MM.1S (cell line): ENCODE data around the gene GPC3.

Experiments
- DNase-seq: peaks from one replicate; pipeline ENCODE4 v3.0.0-alpha.2; 2015
- H2AFZ ChIP-seq: fragments of 300-600 bp; sonication (generic); 2 replicates; pipeline ENCODE4 v1.6.0; 2016; ENCODE audit warnings: antibody characterized with exemption, low read length
- H3F3A ChIP-seq: fragments of 300-600 bp; sonication (generic); 2 replicates; pipeline ENCODE4 v1.6.1; 2016; ENCODE audit warnings: mild to moderate bottlenecking, antibody characterized with exemption, low read length, moderate library complexity, mixed read lengths; ENCODE audit not compliant: insufficient read depth
- H3K27ac ChIP-seq: fragments of 300-600 bp; sonication (generic); 2 replicates; pipeline ENCODE4 v1.5.1; 2016; ENCODE audit warnings: mild to moderate bottlenecking, low read length
- H3K27me3 ChIP-seq: fragments of 300-600 bp; sonication (generic); replicated peaks from 2 replicates; pipeline ENCODE4 v1.6.0; 2016; ENCODE audit warnings: low read length; ENCODE audit not compliant: insufficient read depth
- H3K36me3 ChIP-seq: fragments of 300-600 bp; sonication (generic); replicated peaks from 2 replicates; pipeline ENCODE4 v1.6.1; 2016; ENCODE audit warnings: mild to moderate bottlenecking, low read length, mixed read lengths; ENCODE audit not compliant: insufficient read depth
- H3K4me1 ChIP-seq: fragments of 300-600 bp; sonication (generic); 2 replicates; pipeline ENCODE4 v1.6.1; 2016; ENCODE audit warnings: low read length, mixed read lengths
- H3K4me2 ChIP-seq: fragments of 300-600 bp; sonication (generic); 2 replicates; pipeline ENCODE4 v1.6.0; 2016; ENCODE audit warnings: low read depth, low read length
- H3K4me3 ChIP-seq: fragments of 300-600 bp; sonication (generic); 2 replicates; pipeline ENCODE4 v1.5.1; 2016; ENCODE audit warnings: low read length, mixed read lengths
- H3K79me2 ChIP-seq: fragments of 300-600 bp; sonication (generic); 2 replicates; pipeline ENCODE4 v1.6.1; 2016; ENCODE audit warnings: mixed run types, low read length, mixed read lengths
- H3K9ac ChIP-seq: fragments of 300-600 bp; sonication (generic); 2 replicates; pipeline ENCODE4 v1.6.1; 2016; ENCODE audit warnings: low read length, mixed read lengths
- H3K9me2 ChIP-seq: fragments of 300-600 bp; sonication (generic); replicated peaks from 2 replicates; pipeline ENCODE4 v1.6.1; 2016; ENCODE audit warnings: mild to moderate bottlenecking, low read length, mixed read lengths; ENCODE audit not compliant: insufficient read depth
- H3K9me3 ChIP-seq: fragments of 300-600 bp; sonication (generic); replicated peaks from 2 replicates; pipeline ENCODE4 v1.6.1; 2016; ENCODE audit warnings: mild to moderate bottlenecking, low read length, mixed read lengths; ENCODE audit not compliant: insufficient read depth
- H4K20me1 ChIP-seq: fragments of 300-600 bp; sonication (generic); 2 replicates; pipeline ENCODE4 v1.6.1; 2016; ENCODE audit warnings: mild to moderate bottlenecking, low read length, moderate library complexity, mixed read lengths; ENCODE audit not compliant: insufficient read depth
- CTCF ChIP-seq: fragments of 300-600 bp; sonication (generic); IDR thresholded peaks from 2 replicates; pipeline ENCODE4 v1.5.1; 2016; ENCODE audit warnings: antibody characterized with exemption, low read length, mixed read lengths
- EZH2 ChIP-seq: fragments of 300-600 bp; sonication (generic); optimal IDR thresholded peaks from 2 replicates; pipeline ENCODE3; 2017; ENCODE audit warnings: low read depth, mild to moderate bottlenecking, antibody characterized with exemption, low read length, mixed read lengths
- EZH2phosphoT487 ChIP-seq: fragments of 300-600 bp; sonication (generic); IDR thresholded peaks from 2 replicates; pipeline ENCODE4 v1.6.1; 2018; ENCODE audit warnings: antibody characterized with exemption, low read length

GPC3 gene

GRCh38 chrX:133645977-133646718 lies 339.2 kb downstream of the GPC3 start:
- Histone ChIP-seq H3K9me2 (no peaks in the 10 kb centered on the region), H3K27ac (no peak overlapping the region), H2AFZ (no peak overlapping the region), H3K4me1 (no peaks in the 10 kb centered on the region), H4K20me1 (no peaks in the 10 kb centered on the region), H3K9ac (no peak overlapping the region), H3K4me3 (no peak overlapping the region), H3K4me2 (no peak overlapping the region), H3K79me2 (no peaks in the 10 kb centered on the region), H3K9me3 (no peaks in the 10 kb centered on the region), H3K27me3 (no peaks in the 10 kb centered on the region), H3K36me3 (no peaks in the 10 kb centered on the region), H3F3A (no peaks in the 10 kb centered on the region)
- TF ChIP-seq EZH2, result no peak
- TF ChIP-seq EZH2phosphoT487, result no peak
- TF ChIP-seq CTCF, result no peak
- no peak for DNase-seq

GRCh38 chrX:133645256-133645655 lies 340.1 kb downstream of the GPC3 start:
- Histone ChIP-seq H3K27ac (no peak overlapping the region), H3K4me2 (no peak overlapping the region), H3K9me3 (no peaks in the 10 kb centered on the region), H3K79me2 (no peaks in the 10 kb centered on the region), H3K9ac (no peak overlapping the region), H3K27me3 (no peaks in the 10 kb centered on the region), H4K20me1 (no peaks in the 10 kb centered on the region), H3K4me3 (no peak overlapping the region), H3K9me2 (no peaks in the 10 kb centered on the region), H3K36me3 (no peaks in the 10 kb centered on the region), H2AFZ (no peak overlapping the region), H3F3A (no peaks in the 10 kb centered on the region), H3K4me1 (no peaks in the 10 kb centered on the region)
- TF ChIP-seq EZH2phosphoT487 (no peak), CTCF (no peak), EZH2 (no peak)
- DNase-seq, result no peak

GRCh38 chrX:133640161-133641015 lies 345.0 kb downstream of the GPC3 start:
- TF ChIP-seq EZH2 (no peak), EZH2phosphoT487 (no peak)
- Histone ChIP-seq H2AFZ (no peak overlapping the region), H3K9ac (no peak overlapping the region), H3K4me1 (no peaks in the 10 kb centered on the region), H3K4me2 (no peak overlapping the region), H3K4me3 (no peak overlapping the region), H3K79me2 (no peaks in the 10 kb centered on the region), H4K20me1 (no peaks in the 10 kb centered on the region), H3K27ac (no peak overlapping the region), H3K27me3 (no peaks in the 10 kb centered on the region), H3K9me3 (no peaks in the 10 kb centered on the region), H3K9me2 (no peaks in the 10 kb centered on the region), H3K36me3 (no peaks in the 10 kb centered on the region), H3F3A (no peaks in the 10 kb centered on the region)
- no peak for DNase-seq
